C4-2B (cell line): ENCODE data around the gene UBQLN4.

Source experiments
- H3K27ac ChIP-seq: fragments of 450-650 bp; 2 replicates; pipeline ENCODE4 v1.5.1; 2017
- CTCF ChIP-seq: fragments of 450-650 bp; conservative IDR thresholded peaks from 2 replicates; pipeline ENCODE4 v1.5.1; 2017; ENCODE audit warnings: mild to moderate bottlenecking
- ZFX ChIP-seq: fragments of 450-650 bp; IDR thresholded peaks from 2 replicates; pipeline ENCODE4 v1.6.1; 2017

Gene UBQLN4

GRCh38 chr1:156097499-156098178, 44.0 kb upstream of the UBQLN4 start:
- no peak overlapping the region for H3K27ac ChIP-seq
- no peak for TF ChIP-seq CTCF
- no peak for TF ChIP-seq ZFX

DNA sequence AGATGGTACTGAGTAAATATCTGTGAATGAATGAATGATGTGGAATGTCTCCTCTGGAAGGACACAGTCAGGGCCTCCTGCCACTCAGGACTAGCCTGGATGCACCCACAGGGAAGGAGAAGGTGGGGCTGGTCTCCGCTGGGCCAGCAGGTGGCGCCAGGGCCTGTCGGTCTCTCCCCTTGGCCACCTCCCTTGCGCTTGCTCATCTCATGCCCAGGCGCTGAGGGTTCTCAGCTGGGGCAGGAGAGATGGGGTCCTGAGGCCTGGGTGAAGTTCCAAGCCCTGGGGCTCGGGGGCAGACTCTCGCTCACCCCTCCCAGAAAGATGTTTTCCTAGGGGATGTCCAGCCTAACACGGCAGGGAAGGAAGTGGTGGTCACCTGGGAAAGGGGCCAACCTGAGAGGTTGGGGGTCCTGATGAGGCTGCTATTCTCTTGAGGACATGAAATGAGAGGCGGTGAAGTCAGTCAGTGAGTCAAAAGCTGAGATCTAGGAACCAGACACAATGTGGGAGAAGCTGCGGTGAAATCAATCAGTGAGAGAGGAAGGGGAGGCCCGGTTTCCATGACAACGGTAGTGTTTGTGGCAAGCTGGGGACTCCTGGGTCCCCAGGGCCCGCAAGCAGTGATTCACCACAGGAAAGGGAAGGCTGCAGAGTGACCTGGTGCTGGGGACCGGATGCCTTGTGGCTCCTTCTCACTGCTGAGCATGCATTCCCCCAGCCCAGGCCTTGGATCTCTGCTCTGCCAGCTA, 43.2 kb upstream of the UBQLN4 start:
- TF ChIP-seq ZFX, result no peak
- peak; percentile 99 for TF ChIP-seq CTCF
- H3K27ac ChIP-seq, result no peak overlapping the region

GRCh38 chr1:156095906-156096508, 42.4 kb upstream of the UBQLN4 start:
- TF ChIP-seq ZFX (no peak), CTCF (0 out of 2 replicates have a peak, but pooled peaks have one; percentile 34)
- H3K27ac ChIP-seq, result no peak overlapping the region

DNA sequence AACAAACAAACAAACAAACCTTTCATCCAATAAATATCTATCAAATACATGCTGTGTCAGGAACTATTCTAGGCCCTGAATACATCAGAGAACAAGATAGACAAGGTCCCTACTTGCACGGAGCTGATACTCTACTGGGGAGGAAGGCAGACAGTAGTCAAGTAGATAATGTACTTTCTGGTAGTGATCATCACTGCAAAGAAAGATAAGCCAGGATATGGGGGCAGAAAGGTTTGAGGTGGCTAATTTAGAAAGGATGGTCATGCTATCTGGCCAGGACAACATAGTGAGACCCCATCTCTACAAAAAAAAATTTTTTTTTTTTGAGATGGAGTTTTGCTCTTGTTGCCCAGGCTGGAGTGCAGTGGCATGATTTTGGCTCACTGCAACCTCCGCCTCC, 38.0 kb upstream of the UBQLN4 start:
- H3K27ac ChIP-seq, result no peak overlapping the region
- no peak for TF ChIP-seq CTCF
- no peak for TF ChIP-seq ZFX

DNA sequence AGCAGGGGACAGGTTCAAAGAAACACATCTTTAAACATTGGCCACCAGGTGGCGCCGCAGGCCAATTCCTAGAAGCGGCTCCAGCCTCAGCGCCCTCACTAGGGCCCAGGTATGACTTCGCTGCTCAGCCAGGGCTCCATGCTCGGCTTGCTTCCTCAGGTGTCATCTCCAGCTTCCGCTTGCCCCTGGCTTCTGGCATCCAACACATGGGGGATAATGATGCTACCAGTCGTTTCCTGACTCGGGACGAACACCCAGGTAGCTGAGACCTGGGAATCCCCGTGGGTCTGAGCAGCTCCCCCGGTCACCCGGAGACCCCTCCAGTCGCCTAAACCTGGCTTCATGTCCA, 37.2 kb upstream of the UBQLN4 start:
- TF ChIP-seq ZFX, result no peak
- TF ChIP-seq CTCF, result peak; percentile 92
- no peak overlapping the region for H3K27ac ChIP-seq

DNA sequence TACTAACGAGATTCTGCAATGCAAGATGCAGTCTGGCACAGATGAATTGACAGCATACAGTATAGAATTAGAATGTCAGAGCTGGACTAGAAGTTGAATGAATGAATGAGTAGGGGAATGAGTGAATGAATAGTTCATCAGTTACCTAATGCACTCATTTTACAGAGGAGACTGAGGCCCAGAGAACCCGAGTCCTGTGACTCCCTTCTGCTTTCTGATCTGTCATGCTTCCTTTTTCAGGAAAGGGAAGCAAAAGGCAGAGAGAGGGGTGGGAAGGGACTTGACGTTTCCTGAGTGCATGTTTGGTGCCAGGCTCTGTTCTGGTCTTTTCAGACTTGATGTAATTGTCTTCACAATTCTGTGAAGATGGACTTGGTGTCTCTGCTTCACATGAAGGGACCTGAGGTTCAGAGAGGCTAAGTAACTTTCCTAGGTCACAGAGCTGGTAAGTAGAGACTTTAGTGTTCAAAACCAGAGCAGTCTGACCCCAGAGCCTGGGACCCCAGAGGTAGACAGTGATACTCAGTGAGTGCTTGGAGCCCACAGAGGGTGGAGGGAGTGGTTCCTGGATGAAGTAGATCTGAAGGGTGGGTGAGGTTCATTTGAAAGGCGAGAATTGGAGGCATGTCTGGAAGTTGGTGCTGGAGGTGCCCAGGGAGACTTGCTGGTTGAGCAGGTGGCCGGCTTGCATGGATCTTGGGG, 36.7 kb upstream of the UBQLN4 start:
- TF ChIP-seq CTCF (no peak), ZFX (no peak)
- H3K27ac ChIP-seq, result no peak overlapping the region

- H3K27ac ChIP-seq, result no peak overlapping the region
- TF ChIP-seq CTCF, result no peak
- no peak for TF ChIP-seq ZFX
These were observed 36.1 kb upstream of the UBQLN4 start for GRCh38 chr1:156089704-156090103.
